ELF-1 (cell line): Measurements from ENCODE around the gene DPM2.

ENCODE experiments used
- DNase-seq: peaks from one replicate; pipeline ENCODE4 v3.0.0-alpha.2; 2016; ENCODE audit warnings: low read depth, low spot score

Gene DPM2

GRCh38 chr9:127955294-127956015 lies 17.8 kb upstream of the DPM2 start:
- peak; percentile 81 for DNase-seq

- no peak for DNase-seq
Observed at GRCh38 chr9:127954831-127955293, 17.2 kb upstream of the DPM2 start.

GRCh38 chr9:127953768-127954505 lies 16.3 kb upstream of the DPM2 start:
- no peak for DNase-seq

- DNase-seq: no peak
Observed at GRCh38 chr9:127953154-127953553, 15.5 kb upstream of the DPM2 start.

- DNase-seq: no peak
Observed at GRCh38 chr9:127950513-127951289, 13.0 kb upstream of the DPM2 start.

GRCh38 chr9:127949827-127950512 lies 12.3 kb upstream of the DPM2 start:
- no peak for DNase-seq

- no peak for DNase-seq
Observed at GRCh38 chr9:127947841-127948710, 10.4 kb upstream of the DPM2 start.

GRCh38 chr9:127946728-127947127 lies 9.1 kb upstream of the DPM2 start:
- no peak for DNase-seq

GRCh38 chr9:127945942-127946341 lies 8.3 kb upstream of the DPM2 start:
- no peak for DNase-seq

GRCh38 chr9:127945338-127945737 lies 7.7 kb upstream of the DPM2 start:
- no peak for DNase-seq

- DNase-seq: no peak
Observed at GRCh38 chr9:127944586-127945218, 7.0 kb upstream of the DPM2 start.

- peak; percentile 90 for DNase-seq
Observed at GRCh38 chr9:127943731-127944144, 6.1 kb upstream of the DPM2 start.

GRCh38 chr9:127943011-127943662 lies 5.5 kb upstream of the DPM2 start:
- no peak for DNase-seq

GRCh38 chr9:127942216-127943010 lies 4.8 kb upstream of the DPM2 start:
- DNase-seq: peak; percentile 81

- DNase-seq: no peak
Observed at GRCh38 chr9:127941961-127942215, 4.2 kb upstream of the DPM2 start.

GRCh38 chr9:127941062-127941960 lies 3.7 kb upstream of the DPM2 start:
- DNase-seq: no peak

GRCh38 chr9:127940593-127940992 lies 2.9 kb upstream of the DPM2 start:
- no peak for DNase-seq

- peak; percentile 75 for DNase-seq
Observed at GRCh38 chr9:127938298-127938690, 640 bp upstream of the DPM2 start.
